Loucy (cell line): Measurements from ENCODE around the gene ERAL1.

Experiments used
- H2AFZ ChIP-seq: fragments of 200-600 bp; sonication (generic); 2 replicates; pipeline ENCODE4 v1.6.0; 2016; ENCODE audit warnings: antibody characterized with exemption, mild to moderate bottlenecking, low read length, moderate library complexity
- H3F3A ChIP-seq: fragments of 200-600 bp; 2 replicates; pipeline ENCODE4 v1.6.0; 2016; ENCODE audit warnings: antibody characterized with exemption, low read depth, mild to moderate bottlenecking
- H3K27me3 ChIP-seq: fragments of 200-600 bp; sonication (generic); 2 replicates; pipeline ENCODE4 v1.6.1; 2014; ENCODE audit warnings: low read length, mild to moderate bottlenecking; ENCODE audit not compliant: insufficient read depth, poor library complexity, severe bottlenecking
- H3K36me3 ChIP-seq: fragments of 200-600 bp; sonication (generic); 2 replicates; pipeline ENCODE4 v1.6.1; 2016; ENCODE audit warnings: low read length; ENCODE audit not compliant: insufficient read depth
- H3K4me1 ChIP-seq: fragments of 200-600 bp; sonication (generic); 2 replicates; pipeline ENCODE4 v1.5.1; 2014; ENCODE audit warnings: low read length, mild to moderate bottlenecking; ENCODE audit not compliant: insufficient read depth, poor library complexity, severe bottlenecking
- H3K4me2 ChIP-seq: fragments of 200-600 bp; sonication (generic); 2 replicates; pipeline ENCODE4 v1.6.0; 2014; ENCODE audit warnings: antibody characterized with exemption, low read length, low read depth, mild to moderate bottlenecking; ENCODE audit not compliant: poor library complexity, severe bottlenecking
- H3K4me3 ChIP-seq: fragments of 200-600 bp; sonication (generic); 2 replicates; pipeline ENCODE4 v1.5.1; 2014; ENCODE audit warnings: low read length, mild to moderate bottlenecking, mixed read lengths; ENCODE audit not compliant: poor library complexity, severe bottlenecking
- H3K79me2 ChIP-seq: fragments of 200-600 bp; sonication (generic); 2 replicates; pipeline ENCODE4 v1.6.1; 2014; ENCODE audit warnings: low read length; ENCODE audit not compliant: insufficient read depth
- H3K9ac ChIP-seq: fragments of 200-600 bp; sonication (generic); 2 replicates; pipeline ENCODE4 v1.6.0; 2014; ENCODE audit warnings: mild to moderate bottlenecking, low read depth, low read length, moderate library complexity; ENCODE audit not compliant: poor library complexity, severe bottlenecking
- H3K9me2 ChIP-seq: fragments of 200-600 bp; sonication (generic); replicated peaks from 2 replicates; pipeline ENCODE4 v1.6.1; 2016; ENCODE audit warnings: low read depth, low read length, mixed read lengths
- H3K9me3 ChIP-seq: fragments of 200-600 bp; sonication (generic); 2 replicates; pipeline ENCODE4 v1.6.1; 2014; ENCODE audit warnings: mild to moderate bottlenecking, antibody characterized with exemption, low read length, low read depth; ENCODE audit not compliant: insufficient read depth
- H4K20me1 ChIP-seq: fragments of 200-600 bp; sonication (generic); 2 replicates; pipeline ENCODE4 v1.6.0; 2014; ENCODE audit warnings: antibody characterized with exemption, low read length, mild to moderate bottlenecking; ENCODE audit not compliant: insufficient read depth, poor library complexity, severe bottlenecking
- CTCF ChIP-seq: fragments of 200-600 bp; sonication (generic); conservative IDR thresholded peaks from 2 replicates; pipeline ENCODE4 v1.5.1; 2014; ENCODE audit warnings: mild to moderate bottlenecking, antibody characterized with exemption, low read length
- EZH2phosphoT487 ChIP-seq: fragments of 200-600 bp; IDR thresholded peaks from 2 replicates; pipeline ENCODE4 v1.6.1; 2018; ENCODE audit warnings: antibody characterized with exemption, mild to moderate bottlenecking, moderate library complexity, borderline replicate concordance

The ERAL1 gene

GRCh38 chr17:28887871-28888471 is 33.2 kb downstream of the ERAL1 start:
- Histone ChIP-seq H3K4me3 (no peak overlapping the region), H2AFZ (no peak overlapping the region), H3K27me3 (no peaks in the 10 kb centered on the region), H3K4me1 (peaks cover 13% of the 10 kb centered on the region), H3K36me3 (no peaks in the 10 kb centered on the region), H3K9me3 (no peaks in the 10 kb centered on the region), H3K9ac (no peak overlapping the region), H3K79me2 (peaks cover 12% of the 10 kb centered on the region), H3F3A (no peaks in the 10 kb centered on the region), H4K20me1 (peaks cover 4% of the 10 kb centered on the region), H3K4me2 (no peak overlapping the region), H3K9me2 (no peaks in the 10 kb centered on the region)
- TF ChIP-seq EZH2phosphoT487 (no peak), CTCF (no peak)

GRCh38 chr17:28888832-28889231 is 34.0 kb downstream of the ERAL1 start:
- no peak overlapping the region for H3K9ac ChIP-seq
- no peaks in the 10 kb centered on the region for H3K36me3 ChIP-seq
- no peaks in the 10 kb centered on the region for H3K9me3 ChIP-seq
- H3K9me2 ChIP-seq = no peaks in the 10 kb centered on the region
- no peaks in the 10 kb centered on the region for H3K27me3 ChIP-seq
- H4K20me1 ChIP-seq = peaks cover 4% of the 10 kb centered on the region
- H3K79me2 ChIP-seq = peaks cover 20% of the 10 kb centered on the region
- no peak overlapping the region for H2AFZ ChIP-seq
- no peak overlapping the region for H3K4me3 ChIP-seq
- H3F3A ChIP-seq = no peaks in the 10 kb centered on the region
- peaks cover 21% of the 10 kb centered on the region for H3K4me1 ChIP-seq
- TF ChIP-seq EZH2phosphoT487 = no peak
- no peak for TF ChIP-seq CTCF
- H3K4me2 ChIP-seq = no peak overlapping the region

GRCh38 chr17:28889996-28890395 is 35.2 kb downstream of the ERAL1 start:
- H3K36me3 ChIP-seq = no peaks in the 10 kb centered on the region
- peaks cover 23% of the 10 kb centered on the region for H3K4me1 ChIP-seq
- H3K9me3 ChIP-seq = no peaks in the 10 kb centered on the region
- peaks cover 4% of the 10 kb centered on the region for H4K20me1 ChIP-seq
- H3K4me3 ChIP-seq = no peak overlapping the region
- H2AFZ ChIP-seq = no peak overlapping the region
- H3K79me2 ChIP-seq = peaks cover 28% of the 10 kb centered on the region
- no peak for TF ChIP-seq CTCF
- TF ChIP-seq EZH2phosphoT487 = no peak
- no peak overlapping the region for H3K9ac ChIP-seq
- H3K27me3 ChIP-seq = no peaks in the 10 kb centered on the region
- H3K4me2 ChIP-seq = no peak overlapping the region
- H3K9me2 ChIP-seq = no peaks in the 10 kb centered on the region
- no peaks in the 10 kb centered on the region for H3F3A ChIP-seq
